ENCODE results near the gene RGS7. TPM values are rescaled to one million over a fixed set of nuclear protein-coding genes. Genes with fewer than 3 reads are reported as not detected.
"Not testable (repeated sequence)": the region's sequence is repeated elsewhere in the genome, so short reads cannot be mapped to it uniquely, and the experiment has no call there.

RGS7 gene
- total RNA-seq, 4 donors from 2014 or later: 0.27 TPM; not detected in 3

- 35 to 66% methylated on average over 5 of the region's 5 CpGs for WGBS, 2 donors (ENCODE audit: low coverage in 1 of 2)
- Histone ChIP-seq H3K27ac (no peak overlapping the region), H3K27me3 (no peaks in the 10 kb centered on the region), H3K36me3 (no peaks in the 10 kb centered on the region), H3K9me3 (no peaks in the 10 kb centered on the region), H3K4me3 (no peak overlapping the region), H3K4me1 (no peaks in the 10 kb centered on the region)
- TF ChIP-seq CTCF (IDR thresholded peaks at IDR 0.05): no peak
- TF ChIP-seq POLR2AphosphoS5 (IDR thresholded peaks at IDR 0.05): no peak
- TF ChIP-seq POLR2A (IDR thresholded peaks at IDR 0.05): no peak
- no peak for TF ChIP-seq EP300 (IDR thresholded peaks at IDR 0.05)
- no peak for ATAC-seq
These were observed 371.9 kb downstream of the RGS7 start for GRCh38 chr1:240985081-240985480.

DNA sequence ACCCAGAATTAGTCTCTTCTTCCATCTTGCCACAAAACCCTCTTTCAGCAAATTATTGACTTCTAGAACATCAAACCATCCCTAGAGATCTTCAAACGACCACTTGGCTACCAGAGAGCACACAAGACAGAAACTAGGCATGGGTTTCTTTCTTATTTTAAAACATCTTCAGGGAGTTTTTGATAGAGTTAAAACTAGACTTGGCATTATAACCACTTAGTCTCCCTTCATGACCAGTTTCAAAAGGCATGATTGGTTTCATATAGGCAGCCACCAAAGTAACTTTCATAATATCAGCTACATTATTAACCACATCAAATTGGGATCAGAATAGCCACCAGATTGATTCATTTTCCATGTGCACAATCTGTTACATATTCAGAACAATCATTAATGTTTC lies 376.7 kb downstream of the RGS7 start:
- Histone ChIP-seq H3K4me1 (no peaks in the 10 kb centered on the region), H3K9me3 (no peaks in the 10 kb centered on the region), H3K36me3 (no peaks in the 10 kb centered on the region), H3K4me3 (no peak overlapping the region), H3K27me3 (no peaks in the 10 kb centered on the region), H3K27ac (no peak overlapping the region)
- no peak for TF ChIP-seq POLR2AphosphoS5 (IDR thresholded peaks at IDR 0.05)
- no peak for TF ChIP-seq EP300 (IDR thresholded peaks at IDR 0.05)
- no peak for TF ChIP-seq CTCF (IDR thresholded peaks at IDR 0.05)
- no peak for TF ChIP-seq POLR2A (IDR thresholded peaks at IDR 0.05)
- ATAC-seq: no peak
- WGBS, 2 donors (ENCODE audit: low coverage in 1 of 2): 38 to 47% methylated on average over 1 of the region's 1 CpG

GRCh38 chr1:240976685-240977084 lies 380.3 kb downstream of the RGS7 start:
- Histone ChIP-seq H3K27ac (no peak overlapping the region), H3K27me3 (no peaks in the 10 kb centered on the region), H3K4me3 (no peak overlapping the region), H3K4me1 (no peaks in the 10 kb centered on the region), H3K36me3 (no peaks in the 10 kb centered on the region), H3K9me3 (no peaks in the 10 kb centered on the region)
- WGBS, 2 donors (ENCODE audit: low coverage in 1 of 2): 87 to 100% methylated on average over 1 of the region's 1 CpG
- no peak for TF ChIP-seq POLR2AphosphoS5 (IDR thresholded peaks at IDR 0.05)
- no peak for TF ChIP-seq EP300 (IDR thresholded peaks at IDR 0.05)
- TF ChIP-seq POLR2A (IDR thresholded peaks at IDR 0.05): no peak
- TF ChIP-seq CTCF (IDR thresholded peaks at IDR 0.05): no peak
- ATAC-seq: no peak

DNA sequence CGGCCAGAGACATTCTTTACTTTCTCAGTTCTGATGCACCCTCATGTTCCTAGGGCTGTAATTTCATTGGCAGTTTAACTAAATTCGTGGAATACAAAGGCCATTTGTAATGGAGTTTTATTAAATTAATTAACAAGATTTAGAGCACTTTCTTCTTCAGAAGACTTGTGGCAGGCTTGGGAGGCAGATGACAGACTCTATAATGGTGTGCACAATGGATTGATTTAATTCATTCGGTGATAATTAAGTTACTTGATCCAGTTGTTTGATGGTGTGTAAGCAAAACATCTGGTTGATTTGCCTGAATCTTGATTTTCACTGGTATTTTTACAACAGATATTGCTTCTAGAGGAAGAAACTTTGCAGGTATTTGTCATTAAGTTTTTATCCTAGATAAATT lies 383.1 kb downstream of the RGS7 start:
- WGBS, 2 donors (ENCODE audit: low coverage in 1 of 2): 58 to 86% methylated on average over 3 of the region's 3 CpGs
- ATAC-seq: no peak

GRCh38 chr1:240972059-240972458 lies 384.9 kb downstream of the RGS7 start:
- 93% methylated on average over 3 of the region's 4 CpGs for WGBS, 2 donors (ENCODE audit: low coverage in 1 of 2)
- not testable (repeated sequence) for H3K4me3 ChIP-seq, H3K9me3 ChIP-seq, H3K27ac ChIP-seq, H3K4me1 ChIP-seq, H3K36me3 ChIP-seq, H3K27me3 ChIP-seq, ATAC-seq

More for the DNA sequence above, 383.1 kb downstream of the RGS7 start:
- H3K4me1 ChIP-seq: no peaks in the 10 kb centered on the region
- H3K4me3 ChIP-seq: no peak overlapping the region
- H3K36me3 ChIP-seq: no peaks in the 10 kb centered on the region
- no peaks in the 10 kb centered on the region for H3K27me3 ChIP-seq
- H3K27ac ChIP-seq: no peak overlapping the region
- no peak for TF ChIP-seq CTCF (IDR thresholded peaks at IDR 0.05)
- TF ChIP-seq EP300 (IDR thresholded peaks at IDR 0.05): no peak
- no peak for TF ChIP-seq POLR2AphosphoS5 (IDR thresholded peaks at IDR 0.05)
- TF ChIP-seq POLR2A (IDR thresholded peaks at IDR 0.05): no peak
- H3K9me3 ChIP-seq: no peaks in the 10 kb centered on the region

Measured in gastroesophageal sphincter (tissue), 4 donors.